Body of pancreas (tissue), 4 donors: ENCODE results near the gene NCAM2. TPM values are rescaled to one million over a fixed set of nuclear protein-coding genes. Genes with fewer than 3 reads are reported as not detected.

Experiments used
- ATAC-seq: fragments of 150-250 bp; one replicate; pipeline ENCODE4 v1.9.1; 2016
- DNase-seq, 4 donors: peaks; one replicate each; pipeline ENCODE4 v3.0.0-alpha.2; 2019
- H3K27ac ChIP-seq, 4 donors: fragments of 200-600 bp; sonication (generic); 1 replicate in 3 of 4; 2 replicates in 1 of 4; pipeline versions ENCODE4 v1.5.1 to v1.6.1; 2016 to 2019; ENCODE audit warnings: mild to moderate bottlenecking in 1 of 4, mixed read lengths in 1 of 4, moderate library complexity in 1 of 4
- H3K27me3 ChIP-seq, 2 donors: fragments of 200-600 bp; sonication (generic); one replicate each; pipeline ENCODE4 v1.6.0; 2016; ENCODE audit warnings: mild to moderate bottlenecking in 1 of 2
- H3K36me3 ChIP-seq, 2 donors: fragments of 200-600 bp; sonication (generic); replicated peaks in 1 of 2; 2 replicates each; pipeline ENCODE4 v1.5.1; 2016; ENCODE audit warnings: low read depth in 2 of 2; ENCODE audit not compliant: insufficient read depth in 1 of 2
- H3K4me1 ChIP-seq: fragments of 200-600 bp; sonication (generic); one replicate; pipeline ENCODE4 v1.6.0; 2016
- H3K4me3 ChIP-seq, 2 donors: fragments of 200-600 bp; sonication (generic); 1 replicate in 1 of 2; 2 replicates in 1 of 2; pipeline ENCODE4 v1.5.1; 2016 to 2019
- H3K9me3 ChIP-seq, 3 donors: fragments of 200-600 bp; sonication (generic); 1 replicate in 2 of 3; 2 replicates in 1 of 3; pipeline ENCODE4 v1.5.1; 2016
- POLR2A ChIP-seq, 3 donors: fragments of 450-650 bp; IDR thresholded peaks; one replicate each; pipeline ENCODE4 v1.6.1; 2016; ENCODE audit warnings: antibody characterized with exemption in 3 of 3, mild to moderate bottlenecking in 2 of 3
- WGBS, 2 donors: methylation state at CpG; one replicate each; pipeline ENCODE4 v1.1.5; 2017; 5-methylcytosine and 5-hydroxymethylcytosine counted together
- intact Hi-C: fragments of 100-400 bp; cut with DNase I; formaldehyde crosslinking; loops from one replicate; pipeline ENCODE4 v1.15.1; 2023
- total RNA-seq, 2 donors: library from RNA; depleted of rRNA; stranded (reverse); fragments of >200 nt; gene quantifications; one replicate each; pipeline ENCODE4 v1.1.0, GENCODE V29; 2016
- TF ChIP-seq, protein P1 (sequence below), 7 experiments: fragments of 450-650 bp in 4 of 7; fragments of 200-600 bp in 3 of 7; sonication (generic) in 3 of 7; IDR thresholded peaks; one replicate each; pipeline ENCODE4 v1.5.1; 2016 to 2019; ENCODE audit warnings: antibody characterized with exemption in 7 of 7

Gene NCAM2
- total RNA-seq, 2 donors from 2014 or later: under 0.01 to 0.26 TPM

DNA sequence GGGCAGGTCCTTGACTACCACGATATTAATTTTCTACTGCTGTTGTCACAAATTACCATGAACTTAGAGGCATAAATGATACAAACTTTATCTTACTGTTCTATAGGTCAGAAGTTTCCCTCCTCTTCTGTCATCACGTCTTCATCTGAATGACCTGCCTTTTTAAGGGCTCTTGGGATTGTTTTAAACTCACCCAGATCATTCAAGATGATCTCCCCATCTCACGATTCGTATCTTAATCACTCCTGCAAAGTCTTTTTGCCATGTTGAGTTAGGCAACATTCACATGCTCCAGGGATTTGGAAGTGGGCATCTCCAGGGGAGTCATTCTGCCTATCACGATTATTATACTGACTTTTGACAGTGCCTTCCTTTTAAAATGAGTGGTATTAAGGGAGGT lies 32.1 kb downstream of the NCAM2 start:
- H3K27ac ChIP-seq: no peak overlapping the region
- intact Hi-C loops: no loop called here
- no peak for TF ChIP-seq POLR2A (IDR thresholded peaks at IDR 0.05)
- TF ChIP-seq, protein P1, sequence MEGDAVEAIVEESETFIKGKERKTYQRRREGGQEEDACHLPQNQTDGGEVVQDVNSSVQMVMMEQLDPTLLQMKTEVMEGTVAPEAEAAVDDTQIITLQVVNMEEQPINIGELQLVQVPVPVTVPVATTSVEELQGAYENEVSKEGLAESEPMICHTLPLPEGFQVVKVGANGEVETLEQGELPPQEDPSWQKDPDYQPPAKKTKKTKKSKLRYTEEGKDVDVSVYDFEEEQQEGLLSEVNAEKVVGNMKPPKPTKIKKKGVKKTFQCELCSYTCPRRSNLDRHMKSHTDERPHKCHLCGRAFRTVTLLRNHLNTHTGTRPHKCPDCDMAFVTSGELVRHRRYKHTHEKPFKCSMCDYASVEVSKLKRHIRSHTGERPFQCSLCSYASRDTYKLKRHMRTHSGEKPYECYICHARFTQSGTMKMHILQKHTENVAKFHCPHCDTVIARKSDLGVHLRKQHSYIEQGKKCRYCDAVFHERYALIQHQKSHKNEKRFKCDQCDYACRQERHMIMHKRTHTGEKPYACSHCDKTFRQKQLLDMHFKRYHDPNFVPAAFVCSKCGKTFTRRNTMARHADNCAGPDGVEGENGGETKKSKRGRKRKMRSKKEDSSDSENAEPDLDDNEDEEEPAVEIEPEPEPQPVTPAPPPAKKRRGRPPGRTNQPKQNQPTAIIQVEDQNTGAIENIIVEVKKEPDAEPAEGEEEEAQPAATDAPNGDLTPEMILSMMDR (IDR thresholded peaks at IDR 0.05): no peak
- H3K27me3 ChIP-seq: no peaks in the 10 kb centered on the region
- DNase-seq (no peak), ATAC-seq (no peak)
- H3K36me3 ChIP-seq: no peaks in the 10 kb centered on the region
- no peaks in the 10 kb centered on the region for H3K9me3 ChIP-seq
- no peak overlapping the region for H3K4me3 ChIP-seq
- H3K4me1 ChIP-seq: no peaks in the 10 kb centered on the region
- WGBS, 2 donors: 68 to 75% methylated on average over 5 of the region's 5 CpGs

DNA sequence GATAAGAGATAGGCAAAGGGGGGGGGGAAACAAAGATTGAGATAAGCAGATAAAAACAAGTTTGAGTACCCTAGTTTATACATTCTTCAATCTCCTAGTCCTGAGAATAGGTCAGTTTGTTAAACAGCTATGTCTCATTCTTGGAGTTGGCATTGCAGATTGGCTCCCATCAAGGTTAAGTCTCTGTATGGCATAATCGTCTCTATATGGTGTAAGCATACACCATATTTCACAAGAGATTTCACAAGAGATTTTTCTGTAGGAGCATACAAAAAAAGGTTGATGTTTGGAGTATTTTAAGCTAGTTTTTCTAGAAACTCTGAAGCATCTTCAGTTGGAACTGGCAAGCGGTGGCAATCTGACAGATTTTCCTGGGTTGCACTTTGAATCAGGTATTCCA lies 35.8 kb downstream of the NCAM2 start:
- no peak overlapping the region for H3K4me3 ChIP-seq
- no peaks in the 10 kb centered on the region for H3K9me3 ChIP-seq
- no peaks in the 10 kb centered on the region for H3K36me3 ChIP-seq
- H3K27ac ChIP-seq: no peak overlapping the region
- no peaks in the 10 kb centered on the region for H3K27me3 ChIP-seq
- no peak for TF ChIP-seq POLR2A (IDR thresholded peaks at IDR 0.05)
- TF ChIP-seq, protein P1 (IDR thresholded peaks at IDR 0.05): no peak
- ATAC-seq (no peak), DNase-seq (no peak)
- intact Hi-C loops: no loop called here
- WGBS, 2 donors: 65 to 74% methylated on average over 2 of the region's 2 CpGs
- H3K4me1 ChIP-seq: no peaks in the 10 kb centered on the region

DNA sequence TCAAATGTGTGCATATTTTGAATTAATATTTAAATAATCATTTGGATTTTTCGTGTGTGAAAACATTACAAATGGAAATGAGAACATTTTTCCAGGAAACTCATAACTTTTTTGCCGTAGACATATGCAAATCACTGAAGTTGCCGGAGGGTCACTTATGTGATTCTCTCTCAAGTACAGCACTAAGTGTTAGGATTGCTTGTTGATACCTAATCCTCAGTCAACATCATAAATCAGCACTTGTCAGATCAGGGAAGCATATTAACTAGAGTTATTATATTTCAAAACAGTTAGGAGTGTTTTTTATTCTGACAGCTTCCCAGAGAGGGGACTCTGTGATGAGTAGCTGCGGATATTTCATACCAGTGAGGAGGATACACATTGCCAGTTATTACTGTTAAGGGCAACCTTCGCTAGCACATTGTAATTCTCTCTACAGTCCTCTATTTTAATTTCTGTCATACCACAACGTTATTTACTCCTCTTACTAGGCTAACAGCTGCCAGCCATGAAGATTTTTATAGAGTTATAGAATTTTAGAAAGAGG lies 41.5 kb downstream of the NCAM2 start:
- no peak overlapping the region for H3K4me3 ChIP-seq
- DNase-seq (no peak), ATAC-seq (no peak)
- H3K36me3 ChIP-seq: no peaks in the 10 kb centered on the region
- TF ChIP-seq, protein P1 (IDR thresholded peaks at IDR 0.05): no peak
- no peak for TF ChIP-seq POLR2A (IDR thresholded peaks at IDR 0.05)
- no peaks in the 10 kb centered on the region for H3K4me1 ChIP-seq
- H3K27ac ChIP-seq: no peak overlapping the region
- intact Hi-C loops: no loop called here
- H3K9me3 ChIP-seq: no peaks in the 10 kb centered on the region
- 56 to 59% methylated on average over 6 of the region's 6 CpGs for WGBS, 2 donors
- no peaks in the 10 kb centered on the region for H3K27me3 ChIP-seq

DNA sequence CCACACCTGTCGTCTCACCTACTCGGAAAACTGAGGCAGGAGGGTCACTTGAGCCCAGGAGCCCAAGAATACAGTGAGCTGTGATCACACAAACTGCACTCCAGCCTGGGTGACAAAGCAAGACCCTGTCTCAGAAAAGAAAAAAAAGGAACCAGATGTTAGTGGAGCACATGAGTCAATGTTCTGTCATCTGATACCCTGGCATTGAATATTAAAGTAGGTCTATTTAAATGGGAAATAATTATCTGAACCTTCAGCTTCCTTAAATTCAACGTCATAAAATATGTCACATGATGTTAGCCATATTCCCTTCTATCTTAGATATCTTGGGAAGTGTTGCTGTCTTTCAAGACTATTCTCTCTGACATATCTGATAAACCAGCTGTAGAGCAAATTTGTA lies 47.3 kb downstream of the NCAM2 start:
- intact Hi-C loops: no loop called here
- no peak for ATAC-seq
- no peak for DNase-seq
- no peaks in the 10 kb centered on the region for H3K36me3 ChIP-seq
- WGBS, 2 donors: 54 to 61% methylated on average over 3 of the region's 3 CpGs
- H3K9me3 ChIP-seq: no peaks in the 10 kb centered on the region
- TF ChIP-seq, protein P1 (IDR thresholded peaks at IDR 0.05): no peak
- TF ChIP-seq POLR2A (IDR thresholded peaks at IDR 0.05): no peak
- H3K4me1 ChIP-seq: no peaks in the 10 kb centered on the region
- no peak overlapping the region for H3K27ac ChIP-seq
- no peak overlapping the region for H3K4me3 ChIP-seq
- no peaks in the 10 kb centered on the region for H3K27me3 ChIP-seq

DNA sequence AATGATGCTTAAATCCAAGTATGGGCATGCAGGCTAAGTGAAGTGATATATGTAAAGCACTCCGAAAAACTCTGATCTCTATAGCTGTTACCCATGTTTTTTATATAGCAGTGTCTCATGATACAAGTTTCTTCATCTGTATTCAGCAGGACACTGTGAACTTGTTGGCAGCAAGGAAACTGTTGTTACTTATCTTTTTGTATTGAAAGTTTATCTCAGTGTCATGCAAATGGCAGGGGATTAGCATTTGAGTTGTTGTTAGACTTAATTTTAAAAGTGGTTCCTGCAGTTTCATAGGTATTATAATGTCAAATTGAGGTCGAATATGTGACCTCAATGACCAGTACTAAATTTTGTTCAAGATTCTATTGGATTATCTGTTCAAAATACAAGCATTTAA lies 47.9 kb downstream of the NCAM2 start:
- Histone ChIP-seq H3K27me3 (no peaks in the 10 kb centered on the region), H3K4me1 (no peaks in the 10 kb centered on the region), H3K36me3 (no peaks in the 10 kb centered on the region), H3K27ac (no peak overlapping the region), H3K4me3 (no peak overlapping the region), H3K9me3 (no peaks in the 10 kb centered on the region)
- 25 to 38% methylated on average over 2 of the region's 2 CpGs for WGBS, 2 donors
- no peak for DNase-seq
- ATAC-seq: no peak
- intact Hi-C loops: no loop called here
- no peak for TF ChIP-seq POLR2A (IDR thresholded peaks at IDR 0.05)
- TF ChIP-seq, protein P1 (IDR thresholded peaks at IDR 0.05): no peak
